GM12873 (cell line): ENCODE results near the gene GOSR2.

Experiments
- TF ChIP-seq, protein P1 (sequence below): IDR thresholded peaks from 2 replicates; pipeline ENCODE4 v1.5.1; 2012; ENCODE audit warnings: low read depth, mild to moderate bottlenecking, moderate library complexity, low read length, control low read depth; ENCODE audit not compliant: insufficient read depth; ENCODE audit errors: missing control alignments

GOSR2 gene

DNA sequence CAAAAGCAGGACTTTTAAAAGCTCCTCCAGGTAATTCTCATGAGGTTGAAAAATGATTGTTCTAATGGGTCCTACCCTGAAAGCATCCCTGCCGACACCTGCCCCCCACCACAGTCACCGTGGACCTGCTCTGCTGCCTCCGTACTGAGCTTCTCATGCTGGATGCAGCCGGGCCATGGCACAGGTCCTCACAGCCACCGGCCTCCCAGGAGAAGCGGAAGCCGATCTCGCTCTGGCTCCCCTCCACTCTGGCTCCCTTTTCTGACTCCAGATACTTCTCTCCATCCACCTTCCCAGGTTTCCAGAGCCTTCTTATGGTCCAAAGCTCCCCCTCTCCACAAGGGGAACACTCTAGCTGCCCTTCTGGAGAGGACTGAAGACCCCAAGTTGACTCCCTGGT is 45.9 kb downstream of the GOSR2 start:
- TF ChIP-seq, protein P1, sequence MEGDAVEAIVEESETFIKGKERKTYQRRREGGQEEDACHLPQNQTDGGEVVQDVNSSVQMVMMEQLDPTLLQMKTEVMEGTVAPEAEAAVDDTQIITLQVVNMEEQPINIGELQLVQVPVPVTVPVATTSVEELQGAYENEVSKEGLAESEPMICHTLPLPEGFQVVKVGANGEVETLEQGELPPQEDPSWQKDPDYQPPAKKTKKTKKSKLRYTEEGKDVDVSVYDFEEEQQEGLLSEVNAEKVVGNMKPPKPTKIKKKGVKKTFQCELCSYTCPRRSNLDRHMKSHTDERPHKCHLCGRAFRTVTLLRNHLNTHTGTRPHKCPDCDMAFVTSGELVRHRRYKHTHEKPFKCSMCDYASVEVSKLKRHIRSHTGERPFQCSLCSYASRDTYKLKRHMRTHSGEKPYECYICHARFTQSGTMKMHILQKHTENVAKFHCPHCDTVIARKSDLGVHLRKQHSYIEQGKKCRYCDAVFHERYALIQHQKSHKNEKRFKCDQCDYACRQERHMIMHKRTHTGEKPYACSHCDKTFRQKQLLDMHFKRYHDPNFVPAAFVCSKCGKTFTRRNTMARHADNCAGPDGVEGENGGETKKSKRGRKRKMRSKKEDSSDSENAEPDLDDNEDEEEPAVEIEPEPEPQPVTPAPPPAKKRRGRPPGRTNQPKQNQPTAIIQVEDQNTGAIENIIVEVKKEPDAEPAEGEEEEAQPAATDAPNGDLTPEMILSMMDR: no peak

DNA sequence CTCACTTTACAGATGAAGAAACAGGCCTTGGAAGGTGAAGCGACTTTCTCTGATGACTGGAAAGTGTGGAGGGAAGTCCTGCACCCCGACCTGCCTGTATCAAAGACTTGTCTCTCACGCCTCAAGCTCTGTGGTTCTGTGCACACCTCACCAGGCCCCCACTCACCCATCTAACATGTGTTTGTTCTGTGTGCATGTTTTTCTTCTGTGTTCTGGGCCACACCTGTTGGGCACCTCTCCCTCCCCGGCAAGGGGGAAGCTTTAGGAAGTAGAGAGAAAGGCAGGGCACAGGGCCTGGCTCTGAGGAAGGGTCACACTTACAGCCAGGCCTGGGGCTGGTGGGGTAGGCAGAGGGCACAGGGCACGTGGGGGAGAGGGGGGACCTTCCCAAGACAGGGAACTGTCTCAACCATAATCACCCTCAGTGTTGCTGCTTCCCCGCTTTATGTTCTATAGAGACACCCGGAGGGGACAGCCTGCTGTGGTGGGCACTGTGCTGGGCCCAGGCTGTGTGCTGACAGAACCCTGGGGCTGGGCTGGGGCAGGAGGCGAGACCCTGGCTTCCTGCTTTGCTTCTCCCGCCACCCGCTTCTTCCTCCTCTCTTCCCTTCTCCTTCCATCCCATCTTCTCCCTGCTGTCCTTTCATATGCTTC is 48.8 kb downstream of the GOSR2 start:
- TF ChIP-seq, protein P1: no peak

- TF ChIP-seq, protein P1: no peak
These were observed 49.4 kb downstream of the GOSR2 start for GRCh38 chr17:46972346-46972745.

DNA sequence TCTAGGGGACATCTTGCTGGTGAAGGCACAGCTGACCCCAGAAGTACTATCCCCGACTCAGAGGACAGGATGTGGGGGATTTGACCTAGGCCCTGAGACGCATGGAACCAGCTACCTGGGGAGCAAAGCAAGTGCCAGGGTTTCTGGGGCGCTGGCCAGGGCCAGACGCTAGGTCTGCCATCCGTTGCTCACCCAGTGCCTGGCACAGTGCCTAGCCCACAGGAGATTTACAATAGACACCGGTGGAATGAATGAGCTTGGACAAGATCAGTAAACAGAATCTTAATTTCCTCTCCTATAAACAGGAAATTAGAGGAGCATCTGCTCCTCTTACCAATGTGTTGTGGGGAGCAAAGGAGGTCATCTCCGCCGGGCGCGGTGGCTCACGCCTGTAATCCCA is 51.1 kb downstream of the GOSR2 start:
- TF ChIP-seq, protein P1: no peak

- TF ChIP-seq, protein P1: no peak
These were observed 52.3 kb downstream of the GOSR2 start for GRCh38 chr17:46975287-46975686.

DNA sequence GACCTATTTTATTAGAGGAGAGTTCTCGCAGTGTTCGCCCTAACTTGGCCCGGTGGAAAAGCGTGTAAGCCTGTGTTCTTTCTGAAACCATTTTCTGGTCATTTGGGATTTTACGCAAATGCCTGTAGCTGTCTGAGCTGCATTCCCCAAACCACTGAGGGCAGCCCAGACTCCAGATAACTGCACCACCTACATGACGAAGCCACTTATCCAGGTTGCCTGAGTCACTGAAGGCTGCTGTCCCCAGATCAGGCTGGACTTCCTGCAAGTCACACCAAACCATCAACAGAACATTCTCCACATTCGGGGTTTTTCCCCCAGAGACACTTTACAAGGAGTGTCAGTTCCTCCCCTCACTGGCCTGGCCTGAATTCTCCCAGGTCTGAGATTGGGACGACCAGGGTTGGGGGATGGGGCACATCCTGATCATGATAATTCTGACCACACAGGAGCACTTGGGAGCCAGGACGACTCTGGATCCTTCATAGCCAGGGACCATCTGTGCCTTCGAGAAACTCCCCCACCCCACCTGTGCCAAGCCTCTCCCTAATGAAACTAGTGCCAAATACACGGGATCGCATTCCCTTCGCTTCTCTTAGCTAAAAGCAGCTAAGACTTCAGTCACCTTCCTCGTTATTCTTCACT is 53.8 kb downstream of the GOSR2 start:
- TF ChIP-seq, protein P1: no peak

- TF ChIP-seq, protein P1: no peak
These were observed 54.4 kb downstream of the GOSR2 start for GRCh38 chr17:46977348-46977747.
